ENCODE data around the gene THOC6. TPM values are rescaled to one million over a fixed set of nuclear protein-coding genes. Genes with fewer than 3 reads are reported as not detected.

The THOC6 gene
- total RNA-seq, 1 donor from 2014 or later: 31.4 TPM

- DNase-seq: peak; percentile 75
- TF ChIP-seq CTCF (IDR thresholded peaks at IDR 0.05): no peak
- peak within 1 kb of the TSS; percentile 53 for H3K4me3 ChIP-seq
Measured at GRCh38 chr16:3045758-3046640, 22.2 kb downstream of the THOC6 start, which contains the start of gene MMP25. MMP25 (plus strand) TSS chr16:3046561; CDS start chr16:3046918, 357 bp downstream.

GRCh38 chr16:3046641-3047386 lies 23.0 kb downstream of the THOC6 start:
- H3K9me3 ChIP-seq: no peaks in the 10 kb centered on the region
- DNase-seq (no peak), ATAC-seq (peak; percentile 13)
- H3K4me3 ChIP-seq: peak overlapping the region; percentile 53
- TF ChIP-seq CTCF (IDR thresholded peaks at IDR 0.05): no peak
- intact Hi-C loops (cut with DNase I): no loop called here
- H3K27ac ChIP-seq: no peak overlapping the region
- peaks cover 12% of the 10 kb centered on the region for H3K4me1 ChIP-seq
- peaks cover 70% of the 10 kb centered on the region for H3K27me3 ChIP-seq
- no peaks in the 10 kb centered on the region for H3K36me3 ChIP-seq

More at GRCh38 chr16:3045758-3046640, 22.2 kb downstream of the THOC6 start, which contains the start of gene MMP25:
- H3K4me1 ChIP-seq: peaks cover 12% of the 10 kb centered on the region
- peak within 1 kb of the TSS; percentile 42 for H3K27ac ChIP-seq
- H3K27me3 ChIP-seq: peaks cover 78% of the 10 kb centered on the region
- intact Hi-C loops (cut with DNase I): no loop called here
- no peaks in the 10 kb centered on the region for H3K9me3 ChIP-seq
- ATAC-seq: peak; percentile 68
- no peaks in the 10 kb centered on the region for H3K36me3 ChIP-seq

GRCh38 chr16:3047387-3047720 lies 23.5 kb downstream of the THOC6 start:
- no peak overlapping the region for H3K27ac ChIP-seq
- no peaks in the 10 kb centered on the region for H3K36me3 ChIP-seq
- TF ChIP-seq CTCF (IDR thresholded peaks at IDR 0.05): no peak
- intact Hi-C loops (cut with DNase I): no loop called here
- ATAC-seq (no peak), DNase-seq (no peak)
- H3K4me1 ChIP-seq: peaks cover 12% of the 10 kb centered on the region
- no peaks in the 10 kb centered on the region for H3K9me3 ChIP-seq
- peaks cover 67% of the 10 kb centered on the region for H3K27me3 ChIP-seq
- no peak overlapping the region for H3K4me3 ChIP-seq

GRCh38 chr16:3049921-3050481 lies 26.2 kb downstream of the THOC6 start:
- DNase-seq (no peak), ATAC-seq (no peak)
- Histone ChIP-seq H3K4me1 (peaks cover 13% of the 10 kb centered on the region), H3K36me3 (no peaks in the 10 kb centered on the region), H3K27me3 (peaks cover 41% of the 10 kb centered on the region), H3K4me3 (no peak overlapping the region), H3K9me3 (no peaks in the 10 kb centered on the region), H3K27ac (no peak overlapping the region)
- intact Hi-C loops (cut with DNase I): no loop called here
- TF ChIP-seq CTCF (IDR thresholded peaks at IDR 0.05): no peak

- DNase-seq: no peak
- intact Hi-C loops (cut with DNase I): no loop called here
Measured at GRCh38 chr16:3050487-3050886, 26.7 kb downstream of the THOC6 start.

More at GRCh38 chr16:3050487-3050886, 26.7 kb downstream of the THOC6 start:
- H3K36me3 ChIP-seq: no peaks in the 10 kb centered on the region
- no peak for ATAC-seq
- no peak overlapping the region for H3K27ac ChIP-seq
- no peaks in the 10 kb centered on the region for H3K9me3 ChIP-seq
- peaks cover 36% of the 10 kb centered on the region for H3K27me3 ChIP-seq
- H3K4me3 ChIP-seq: no peak overlapping the region
- TF ChIP-seq CTCF (IDR thresholded peaks at IDR 0.05): no peak
- H3K4me1 ChIP-seq: peaks cover 13% of the 10 kb centered on the region

Measured in upper lobe of right lung (tissue), 1 donor.